ENCODE measurements around the gene LRRC8E.

- TF ChIP-seq CTCF (IDR thresholded peaks at IDR 0.05; ENCODE audit: low read depth, low read length), result no peak
- no peak for TF ChIP-seq POLR2A (IDR thresholded peaks at IDR 0.05; ENCODE audit: extremely low read depth, insufficient read length)
- TF ChIP-seq, protein P1, sequence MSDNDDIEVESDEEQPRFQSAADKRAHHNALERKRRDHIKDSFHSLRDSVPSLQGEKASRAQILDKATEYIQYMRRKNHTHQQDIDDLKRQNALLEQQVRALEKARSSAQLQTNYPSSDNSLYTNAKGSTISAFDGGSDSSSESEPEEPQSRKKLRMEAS (IDR thresholded peaks at IDR 0.05; ENCODE audit: low read depth, low read length), result no peak
These were observed 46.5 kb downstream of the LRRC8E start for GRCh38 chr19:7934766-7935165.
